ENCODE results near the gene ZFAND3.

DNA sequence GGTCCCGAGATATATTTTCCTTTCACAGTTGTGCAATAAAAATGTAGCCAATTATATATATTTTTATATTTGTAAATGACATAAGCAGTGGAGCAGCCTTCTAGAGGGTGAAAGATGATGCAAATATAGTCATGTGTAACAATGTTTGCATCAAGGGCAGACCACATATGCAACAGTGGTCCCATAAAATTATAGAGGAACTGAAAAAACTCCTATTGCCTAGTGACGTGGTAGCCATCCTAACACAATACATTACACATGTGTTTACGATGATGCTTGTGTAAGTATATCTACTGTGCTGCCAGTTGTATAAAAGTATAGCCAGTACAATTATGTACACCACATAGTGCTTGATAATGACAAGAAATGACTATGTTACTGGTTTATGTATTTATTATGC is 162.8 kb downstream of the ZFAND3 start:
- TF ChIP-seq, protein P1, sequence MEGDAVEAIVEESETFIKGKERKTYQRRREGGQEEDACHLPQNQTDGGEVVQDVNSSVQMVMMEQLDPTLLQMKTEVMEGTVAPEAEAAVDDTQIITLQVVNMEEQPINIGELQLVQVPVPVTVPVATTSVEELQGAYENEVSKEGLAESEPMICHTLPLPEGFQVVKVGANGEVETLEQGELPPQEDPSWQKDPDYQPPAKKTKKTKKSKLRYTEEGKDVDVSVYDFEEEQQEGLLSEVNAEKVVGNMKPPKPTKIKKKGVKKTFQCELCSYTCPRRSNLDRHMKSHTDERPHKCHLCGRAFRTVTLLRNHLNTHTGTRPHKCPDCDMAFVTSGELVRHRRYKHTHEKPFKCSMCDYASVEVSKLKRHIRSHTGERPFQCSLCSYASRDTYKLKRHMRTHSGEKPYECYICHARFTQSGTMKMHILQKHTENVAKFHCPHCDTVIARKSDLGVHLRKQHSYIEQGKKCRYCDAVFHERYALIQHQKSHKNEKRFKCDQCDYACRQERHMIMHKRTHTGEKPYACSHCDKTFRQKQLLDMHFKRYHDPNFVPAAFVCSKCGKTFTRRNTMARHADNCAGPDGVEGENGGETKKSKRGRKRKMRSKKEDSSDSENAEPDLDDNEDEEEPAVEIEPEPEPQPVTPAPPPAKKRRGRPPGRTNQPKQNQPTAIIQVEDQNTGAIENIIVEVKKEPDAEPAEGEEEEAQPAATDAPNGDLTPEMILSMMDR (IDR thresholded peaks at IDR 0.05) = no peak
- TF ChIP-seq POLR2AphosphoS5 (IDR thresholded peaks at IDR 0.05) = no peak

Measured in stomach (tissue), 4 donors.